K562 (cell line): Measurements from ENCODE around the gene RASSF3. TPM values are rescaled to one million over a fixed set of nuclear protein-coding genes. Genes with fewer than 3 reads are reported as not detected.

ENCODE experiments used
- ATAC-seq: fragments of 200-7000 bp; cut with Tn5 transposase; 3 replicates; pipeline ENCODE4 v1.9.1; 2020; ENCODE audit warnings: moderate library complexity
- BruUV-seq: library from RNA; stranded (reverse); fragments of 400-500 nt; replicated peaks from 2 replicates; lab custom pipeline; 2021; lab: Mats Ljungman, UMichigan
- CTCF ChIA-PET: fragments of 300-600 bp; formaldehyde crosslinking; extraction: SDS; loops from one replicate; lab custom pipeline; 2021; ENCODE audit warnings: low intra/inter-chr PET ratio; lab: Yijun Ruan, JAX
- POLR2A ChIA-PET: fragments of 300-600, 350-650 bp; sonication (Branson Sonifier 250); formaldehyde crosslinking; extraction: SDS; loops from one replicate; lab custom pipeline; 2021; ENCODE audit warnings: antibody characterized with exemption, inconsistent platforms; lab: Yijun Ruan, JAX
- DNase-seq, 4 experiments: peaks; one replicate each; pipeline versions ENCODE4 v3.0.0 to v3.0.0-alpha.2; 2011 to 2018; ENCODE audit warnings: low spot score in 3 of 4, mixed read lengths in 3 of 4; ENCODE audit errors: extremely low read depth in 1 of 4
- FAIRE-seq: peaks from 2 replicates; lab custom pipeline; 2011; peaks lifted over from hg19 to GRCh38; lab: Jason Lieb, UNC
- H2AFZ ChIP-seq: 2 replicates; pipeline ENCODE4 v1.6.0; 2011; ENCODE audit warnings: low read depth, low read length, control low read depth, inconsistent platforms
- H3K27ac ChIP-seq: fragments of 200-600 bp; 3 replicates; pipeline ENCODE4 v1.8.0; 2011; ENCODE audit warnings: low read depth, mild to moderate bottlenecking, control low read depth, inconsistent platforms, low read length, moderate library complexity, mixed read lengths; ENCODE audit errors: extremely low read depth
- H3K27me3 ChIP-seq, 2 experiments: fragments of 300-600 bp in 1 of 2; 2 replicates in 1 of 2; 3 replicates in 1 of 2; pipeline versions ENCODE4 v1.6.0 to v1.8.0; 2011; ENCODE audit warnings: inconsistent platforms in 2 of 2, low read length in 2 of 2, mild to moderate bottlenecking in 1 of 2, mixed read lengths in 1 of 2, moderate library complexity in 1 of 2; ENCODE audit not compliant: control insufficient read depth in 2 of 2, insufficient read depth in 2 of 2
- H3K36me3 ChIP-seq: fragments of 300-600 bp; 3 replicates; pipeline ENCODE4 v1.8.0; 2011; ENCODE audit warnings: mild to moderate bottlenecking, low read length, inconsistent platforms; ENCODE audit not compliant: control insufficient read depth, insufficient read depth
- H3K4me1 ChIP-seq, 2 experiments: fragments of 200-600 bp in 1 of 2; replicated peaks in 1 of 2; 2 replicates in 1 of 2; 3 replicates in 1 of 2; pipeline versions ENCODE4 v1.5.1 to v1.8.0; 2011; ENCODE audit warnings: inconsistent platforms in 2 of 2, low read length in 2 of 2, mild to moderate bottlenecking in 1 of 2, mixed read lengths in 1 of 2, moderate library complexity in 1 of 2; ENCODE audit not compliant: control insufficient read depth in 2 of 2, insufficient read depth in 2 of 2
- H3K4me2 ChIP-seq: 2 replicates; pipeline ENCODE4 v1.6.1; 2011; ENCODE audit warnings: low read length, control low read depth, inconsistent platforms, mixed read lengths; ENCODE audit not compliant: insufficient read depth
- H3K4me3 ChIP-seq: fragments of 200-600 bp; sonication (generic), shearing (Covaris generic); 2 replicates; pipeline ENCODE4 v1.5.1; 2016; ENCODE audit warnings: control low read depth, inconsistent platforms
- H3K79me2 ChIP-seq: fragments of 200-600 bp; 3 replicates; pipeline ENCODE4 v1.8.0; 2011; ENCODE audit warnings: low read length, inconsistent platforms; ENCODE audit not compliant: control insufficient read depth, insufficient read depth
- H3K9ac ChIP-seq, 2 experiments: 2 replicates each; pipeline versions ENCODE4 v1.6.0 to v1.6.1; 2011; ENCODE audit warnings: low read depth in 2 of 2, low read length in 2 of 2, control low read depth in 1 of 2, inconsistent platforms in 1 of 2, mild to moderate bottlenecking in 1 of 2, mixed read lengths in 1 of 2; ENCODE audit not compliant: insufficient read depth in 1 of 2
- H3K9me1 ChIP-seq: one replicate; pipeline ENCODE4 v1.6.0; 2011; ENCODE audit warnings: inconsistent platforms, mild to moderate bottlenecking, low read length, moderate library complexity; ENCODE audit not compliant: control insufficient read depth, insufficient read depth
- H3K9me3 ChIP-seq: replicated peaks from 2 replicates; pipeline ENCODE4 v1.5.1; 2011; ENCODE audit warnings: low read depth, low read length, inconsistent platforms; ENCODE audit not compliant: control insufficient read depth, insufficient read depth
- H4K20me1 ChIP-seq: replicated peaks from 2 replicates; pipeline ENCODE4 v1.6.1; 2011; ENCODE audit warnings: low read length, inconsistent platforms, mixed read lengths; ENCODE audit not compliant: control insufficient read depth, insufficient read depth
- CHD1 ChIP-seq: fragments of 200-600 bp; sonication (generic); IDR thresholded peaks from one replicate; pipeline ENCODE4 v1.6.1; 2012; ENCODE audit warnings: mild to moderate bottlenecking, moderate library complexity, low read length, inconsistent platforms
- ELF1 ChIP-seq: fragments of 200-800 bp; sonication (Bioruptor generic); IDR thresholded peaks from 2 replicates; pipeline ENCODE4 v1.6.1; 2016; ENCODE audit warnings: missing genetic modification characterization, missing compliant biosample characterization
- HINFP ChIP-seq: fragments of 450-650 bp; conservative IDR thresholded peaks from 2 replicates; pipeline ENCODE4 v1.6.1; 2016; ENCODE audit warnings: missing genetic modification characterization, low read depth, mild to moderate bottlenecking, control low read depth, missing compliant biosample characterization
- ILF3 ChIP-seq: fragments of 450-650 bp; IDR thresholded peaks from 2 replicates; pipeline ENCODE4 v1.6.1; 2018; ENCODE audit warnings: antibody characterized with exemption, mild to moderate bottlenecking, moderate library complexity, borderline replicate concordance
- PHTF2 ChIP-seq: fragments of 250-450 bp; sonication (Bioruptor Pico); IDR thresholded peaks from 2 replicates; pipeline ENCODE4 v1.5.0; 2021; ENCODE audit warnings: mild to moderate bottlenecking
- POLR3G ChIP-seq: IDR thresholded peaks from 2 replicates; pipeline ENCODE4 v1.6.1; 2011; ENCODE audit not compliant: insufficient read length, insufficient replicate concordance; ENCODE audit errors: extremely low read depth
- RB1 ChIP-seq: fragments of 450-650 bp; IDR thresholded peaks from 2 replicates; pipeline ENCODE4 v1.6.1; 2017; ENCODE audit warnings: low read depth, mild to moderate bottlenecking
- RBM22 ChIP-seq: fragments of 200-400 bp; formaldehyde crosslinking; IDR thresholded peaks from 2 replicates; pipeline ENCODE4 v1.6.1; 2018; ENCODE audit warnings: low read length, low read depth; ENCODE audit not compliant: poor library complexity, severe bottlenecking
- RNF2 ChIP-seq: sonication (generic); IDR thresholded peaks from 2 replicates; pipeline ENCODE4 v1.6.1; 2016
- STAT6 ChIP-seq: sonication (generic); formaldehyde crosslinking; IDR thresholded peaks from 2 replicates; pipeline ENCODE4 v1.8.1; 2023; ENCODE audit warnings: mild to moderate bottlenecking, missing genetic modification reagents
- U2AF1 ChIP-seq: fragments of 200-400 bp; formaldehyde crosslinking; optimal IDR thresholded peaks from 2 replicates; pipeline ENCODE3; 2017; ENCODE audit warnings: mild to moderate bottlenecking, low read depth, low read length, moderate library complexity
- ZBTB49 ChIP-seq: sonication (generic); formaldehyde crosslinking; IDR thresholded peaks from 2 replicates; pipeline ENCODE4 v1.8.0; 2022; ENCODE audit warnings: missing genetic modification reagents, mild to moderate bottlenecking, borderline replicate concordance
- ZNF263 ChIP-seq: sonication (generic); formaldehyde crosslinking; IDR thresholded peaks from 2 replicates; pipeline ENCODE4 v1.8.0; 2022; ENCODE audit warnings: mild to moderate bottlenecking, missing genetic modification reagents, borderline replicate concordance
- ZNF3 ChIP-seq: fragments of 250-450 bp; sonication (Bioruptor Pico); IDR thresholded peaks from 2 replicates; pipeline ENCODE4 v1.5.0; 2021; ENCODE audit warnings: mild to moderate bottlenecking, moderate library complexity
- ZNF311 ChIP-seq: fragments of 250-450 bp; sonication (Bioruptor Pico); IDR thresholded peaks from 2 replicates; pipeline ENCODE4 v1.4.0; 2020; ENCODE audit warnings: mild to moderate bottlenecking, moderate library complexity
- ZNF551 ChIP-seq: fragments of 250-450 bp; sonication (Bioruptor Pico); IDR thresholded peaks from 2 replicates; pipeline ENCODE4 v1.5.0; 2021; ENCODE audit warnings: mild to moderate bottlenecking, moderate library complexity
- ZNF584 ChIP-seq: fragments of 200-800 bp; sonication (Bioruptor generic); IDR thresholded peaks from 2 replicates; pipeline ENCODE4 v1.6.1; 2016; ENCODE audit warnings: low read depth, mild to moderate bottlenecking, missing genetic modification characterization, missing compliant biosample characterization
- WGBS: fragments of 100-300 bp; shearing (Covaris generic); methylation state at CpG from one replicate; pipeline ENCODE4 v1.1.6; 2016; ENCODE audit warnings: low coverage, mixed read lengths; ENCODE audit not compliant: insufficient coverage; ENCODE audit errors: missing lambda C conversion rate; 5-methylcytosine and 5-hydroxymethylcytosine counted together
- in situ Hi-C: fragments of 300-500 bp; cut with MboI; formaldehyde crosslinking; loops from 4 replicates; pipeline ENCODE4 v1.15.0; 2018; ENCODE audit warnings: inconsistent platforms, mixed read lengths
- intact Hi-C: fragments of 100-400 bp; cut with micrococcal nuclease; formaldehyde crosslinking; loops from 2 replicates; pipeline ENCODE4 v1.14.2; 2022
- polyA plus RNA-seq, 8 experiments: library from polyadenylated mRNA; depleted of rRNA in 4 of 8; stranded (reverse) in 5 of 8; unstranded in 3 of 8; fragments of >200 nt; fragmentation: Nextera tagmentation in 2 of 8; fragmentation: Illumina TruSeq in 1 of 8; extraction: Ambion mirVana in 2 of 8; extraction: Trizol in 1 of 8; gene quantifications; 2 replicates each; pipeline versions ENCODE4 v1.2.1 to v1.2.3, GENCODE V29; 2011 to 2014; ENCODE audit warnings: inconsistent platforms in 1 of 8, missing spikeins in 1 of 8
- total RNA-seq, 7 experiments: library from RNA; depleted of rRNA in 6 of 7; stranded (reverse); fragments of >200 nt in 6 of 7; fragmentation: Illumina TruSeq in 2 of 7; extraction: Trizol in 2 of 7; gene quantifications; 2 replicates each; pipeline versions ENCODE4 v1.2.1 to v1.2.3, GENCODE V29; 2011 to 2021; ENCODE audit warnings: low replicate concordance in 1 of 7

The RASSF3 gene
- total and polyA plus RNA-seq, 9 of the 15 experiments (the other 6 are each of a cell fraction or from before 2014, with no cell fraction given) = 3.7 to 39.2 (median 20.2) TPM

GRCh38 chr12:64746663-64747062 is 136.4 kb downstream of the RASSF3 start:
- no peak overlapping the region for H3K4me2 ChIP-seq
- in situ Hi-C loops = no loop called here
- no peaks in the 10 kb centered on the region for H4K20me1 ChIP-seq
- peaks cover 59% of the 10 kb centered on the region for H3K36me3 ChIP-seq
- no peaks in the 10 kb centered on the region for H3K79me2 ChIP-seq
- H3K27me3 ChIP-seq = no peaks in the 10 kb centered on the region
- H3K4me1 ChIP-seq = no peaks in the 10 kb centered on the region
- H3K27ac ChIP-seq = no peak overlapping the region
- no TSS peak for BruUV-seq
- POLR2A ChIA-PET = no interaction called here
- CTCF ChIA-PET = no interaction called here
- intact Hi-C loops = no loop called here
- no peak overlapping the region for H3K4me3 ChIP-seq
- ATAC-seq (no peak), FAIRE-seq (no peak), DNase-seq (no peak)
- 81% methylated on average over 2 of the region's 2 CpGs for WGBS
- H2AFZ ChIP-seq = no peak overlapping the region
- no peaks in the 10 kb centered on the region for H3K9me3 ChIP-seq
- H3K9me1 ChIP-seq = no peaks in the 10 kb centered on the region
- H3K9ac ChIP-seq = no peak overlapping the region
- TF ChIP-seq ZNF3 (CRISPR knock-in tag) (no peak), STAT6 (CRISPR knock-in tag) (no peak), ZNF584 (CRISPR knock-in tag) (no peak), RBM22 (no peak), PHTF2 (CRISPR knock-in tag) (no peak), ZBTB49 (CRISPR knock-in tag) (no peak), ZNF263 (CRISPR knock-in tag) (no peak), POLR3G (no peak), ZNF311 (CRISPR knock-in tag) (no peak), ILF3 (no peak), ELF1 (tag) (no peak), HINFP (no peak), U2AF1 (no peak), RNF2 (no peak), RB1 (no peak), ZNF551 (no peak), CHD1 (no peak)
